NK-92 (cell line): ENCODE results near the gene CLDND1.

Source experiments
- DNase-seq: peaks from one replicate; lab custom pipeline; 2025; ENCODE audit not compliant: unreplicated experiment; lab: John Stamatoyannopoulos, UW

CLDND1 gene

DNA sequence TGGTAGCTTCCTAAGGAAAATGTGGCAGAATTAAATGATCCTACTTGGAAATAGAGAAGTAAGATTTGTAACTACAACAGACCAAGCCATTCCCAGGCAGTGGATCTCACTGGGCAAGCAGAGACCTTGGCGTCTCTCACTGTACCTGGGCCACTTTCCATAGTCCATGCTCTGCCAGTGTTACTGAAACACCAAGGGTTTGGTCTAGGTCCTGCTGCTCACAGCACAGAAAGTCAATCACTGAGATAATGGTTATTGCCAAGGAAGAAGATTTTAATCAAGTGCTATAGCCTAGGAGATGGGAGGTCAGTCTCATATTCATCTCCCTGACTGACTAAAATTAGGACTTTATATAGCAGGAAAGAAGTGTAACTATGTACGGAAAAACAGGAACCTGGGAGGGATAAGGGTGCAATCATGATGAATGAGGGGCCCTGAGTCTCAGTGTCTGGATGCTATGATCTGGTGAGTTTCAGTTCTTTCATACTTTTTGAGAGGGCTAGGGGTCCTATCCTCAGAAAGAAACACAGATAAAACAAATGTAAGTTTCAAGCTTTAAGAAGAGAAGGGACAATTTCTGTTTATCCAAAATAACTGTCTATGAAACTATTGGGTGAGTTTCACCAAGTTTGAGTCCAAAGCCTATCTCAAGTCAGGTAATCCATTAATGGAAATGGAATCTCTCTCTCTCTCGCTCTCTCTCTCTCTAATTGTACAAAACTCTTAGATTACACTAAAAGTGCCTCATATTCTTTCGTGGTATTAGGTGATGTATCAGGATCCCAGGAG is 29.7 kb upstream of the CLDND1 start:
- DNase-seq = no peak

- DNase-seq = no peak
Measured at GRCh38 chr3:98551754-98552153, 29.1 kb upstream of the CLDND1 start.

GRCh38 chr3:98551236-98551635 is 28.5 kb upstream of the CLDND1 start:
- no peak for DNase-seq

- DNase-seq = no peak
Measured at GRCh38 chr3:98550833-98551232, 28.1 kb upstream of the CLDND1 start.

DNA sequence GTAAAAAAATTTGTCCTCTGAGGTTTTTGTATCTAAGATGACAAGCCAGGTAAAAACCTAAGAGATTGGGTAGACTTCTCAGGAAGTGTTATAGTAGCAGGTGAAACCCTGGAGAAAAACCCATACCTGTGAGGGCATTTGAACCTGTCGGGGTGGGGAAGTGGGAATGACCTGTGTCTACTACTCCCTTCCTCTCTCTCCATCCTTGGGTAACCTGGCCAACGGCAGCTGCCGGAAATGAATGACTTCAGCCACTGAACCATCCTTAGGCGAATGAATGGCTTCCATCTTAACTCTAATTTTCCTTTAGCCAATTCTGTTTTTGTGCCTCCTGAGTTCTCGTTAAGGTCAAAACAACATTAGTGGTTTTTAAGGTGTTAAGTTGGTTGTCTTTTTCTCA is 25.8 kb upstream of the CLDND1 start:
- no peak for DNase-seq

- DNase-seq = no peak
Measured at GRCh38 chr3:98545940-98546339, 23.2 kb upstream of the CLDND1 start.

DNA sequence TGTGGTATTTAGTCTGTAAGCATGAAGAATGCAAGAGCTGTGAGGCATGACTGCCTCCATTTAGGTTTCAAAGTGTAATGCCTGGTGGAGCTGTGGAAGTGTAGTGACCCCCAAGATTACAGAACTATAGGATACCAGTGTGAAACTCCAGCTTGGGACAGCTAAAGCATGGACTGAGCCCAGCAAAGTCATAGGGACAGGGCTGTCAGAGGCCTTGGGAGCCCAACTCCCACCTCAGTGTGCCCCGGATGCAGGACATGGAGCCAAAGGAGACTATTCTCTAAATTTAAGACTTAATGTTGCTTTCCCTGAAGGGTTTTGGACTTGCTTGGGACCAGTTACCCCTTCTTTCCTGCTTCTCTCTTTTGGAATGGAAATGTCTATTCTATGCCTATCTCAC is 19.9 kb upstream of the CLDND1 start:
- no peak for DNase-seq

GRCh38 chr3:98541695-98542094 is 19.0 kb upstream of the CLDND1 start:
- no peak for DNase-seq

GRCh38 chr3:98540346-98540745 is 17.6 kb upstream of the CLDND1 start:
- no peak for DNase-seq

DNA sequence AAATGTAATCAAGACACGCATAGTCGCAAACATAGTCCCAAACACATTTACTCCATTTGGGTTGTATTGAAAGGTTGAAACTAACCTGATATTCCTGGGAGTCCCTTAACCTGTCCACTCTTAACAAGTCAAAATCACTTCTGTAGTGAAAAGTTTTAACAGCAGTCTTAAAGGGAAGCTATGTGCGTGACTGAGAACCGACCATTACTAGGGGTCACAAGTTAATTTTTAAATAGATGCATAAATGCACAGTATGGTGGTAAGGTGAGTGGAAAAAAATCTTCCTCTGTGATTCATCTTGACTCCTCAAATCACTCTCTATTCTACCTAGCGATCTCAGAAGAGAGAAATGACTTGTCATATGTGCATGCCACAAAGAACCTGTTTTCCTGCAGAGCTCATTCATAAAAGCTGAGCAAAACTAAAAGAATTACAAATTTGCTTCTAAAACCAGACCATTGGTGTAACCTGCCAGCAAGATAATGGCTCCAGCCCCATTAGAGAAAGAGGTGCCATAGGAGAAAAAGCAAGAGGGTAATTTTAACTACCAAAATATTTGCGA is 13.8 kb upstream of the CLDND1 start:
- no peak for DNase-seq

GRCh38 chr3:98534734-98535133 is 12.0 kb upstream of the CLDND1 start:
- DNase-seq = no peak

DNA sequence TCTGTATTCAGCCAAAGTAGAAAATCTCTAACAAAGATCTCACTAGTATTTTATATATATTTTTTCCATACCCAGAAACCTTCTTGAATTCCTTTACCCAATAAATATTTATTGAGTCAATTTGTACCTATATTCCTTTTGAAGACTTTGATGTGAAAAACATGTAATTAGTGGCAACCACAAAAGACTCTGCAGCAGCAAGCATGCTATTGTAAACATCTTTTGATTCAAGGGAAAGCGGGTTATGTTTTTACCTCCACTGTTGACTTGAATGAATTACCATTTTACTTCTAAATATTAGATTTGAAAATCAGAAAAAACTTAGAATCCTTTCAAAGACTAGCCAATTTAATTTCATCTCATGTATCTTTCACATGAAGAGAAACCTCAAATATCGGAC is 11.5 kb upstream of the CLDND1 start:
- no peak for DNase-seq

DNA sequence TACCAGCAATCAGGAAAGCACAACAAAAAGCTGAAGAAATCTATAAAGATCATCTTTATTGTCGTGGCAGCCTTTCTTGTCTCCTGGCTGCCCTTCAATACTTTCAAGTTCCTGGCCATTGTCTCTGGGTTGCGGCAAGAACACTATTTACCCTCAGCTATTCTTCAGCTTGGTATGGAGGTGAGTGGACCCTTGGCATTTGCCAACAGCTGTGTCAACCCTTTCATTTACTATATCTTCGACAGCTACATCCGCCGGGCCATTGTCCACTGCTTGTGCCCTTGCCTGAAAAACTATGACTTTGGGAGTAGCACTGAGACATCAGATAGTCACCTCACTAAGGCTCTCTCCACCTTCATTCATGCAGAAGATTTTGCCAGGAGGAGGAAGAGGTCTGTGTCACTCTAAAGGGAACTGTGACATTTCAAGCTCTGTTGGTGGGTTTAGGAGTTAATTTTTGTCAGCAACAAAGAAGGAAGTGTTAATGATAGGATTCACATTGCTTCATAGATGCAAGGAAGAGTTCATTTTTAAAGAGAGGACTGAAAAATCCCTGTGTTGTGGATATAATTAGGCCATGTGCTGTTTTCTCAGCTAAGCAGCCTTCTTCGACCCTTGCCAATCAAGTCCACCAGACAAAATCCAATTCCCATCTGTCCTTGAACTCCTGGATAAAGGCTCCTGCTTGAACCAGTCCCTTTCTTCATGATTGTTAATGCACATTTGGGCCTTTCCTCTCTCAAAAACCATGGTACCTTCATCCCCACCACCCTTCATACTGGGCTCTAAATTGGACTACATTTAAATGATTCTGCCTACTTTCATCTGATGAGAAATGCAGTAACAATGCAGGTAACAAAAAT is 10.2 kb upstream of the CLDND1 start:
- DNase-seq = no peak

DNA sequence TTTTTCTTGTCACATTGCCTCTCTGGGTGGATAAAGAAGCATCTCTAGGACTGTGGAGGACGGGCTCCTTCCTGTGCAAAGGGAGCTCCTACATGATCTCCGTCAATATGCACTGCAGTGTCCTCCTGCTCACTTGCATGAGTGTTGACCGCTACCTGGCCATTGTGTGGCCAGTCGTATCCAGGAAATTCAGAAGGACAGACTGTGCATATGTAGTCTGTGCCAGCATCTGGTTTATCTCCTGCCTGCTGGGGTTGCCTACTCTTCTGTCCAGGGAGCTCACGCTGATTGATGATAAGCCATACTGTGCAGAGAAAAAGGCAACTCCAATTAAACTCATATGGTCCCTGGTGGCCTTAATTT is 9.6 kb upstream of the CLDND1 start:
- no peak for DNase-seq

DNA sequence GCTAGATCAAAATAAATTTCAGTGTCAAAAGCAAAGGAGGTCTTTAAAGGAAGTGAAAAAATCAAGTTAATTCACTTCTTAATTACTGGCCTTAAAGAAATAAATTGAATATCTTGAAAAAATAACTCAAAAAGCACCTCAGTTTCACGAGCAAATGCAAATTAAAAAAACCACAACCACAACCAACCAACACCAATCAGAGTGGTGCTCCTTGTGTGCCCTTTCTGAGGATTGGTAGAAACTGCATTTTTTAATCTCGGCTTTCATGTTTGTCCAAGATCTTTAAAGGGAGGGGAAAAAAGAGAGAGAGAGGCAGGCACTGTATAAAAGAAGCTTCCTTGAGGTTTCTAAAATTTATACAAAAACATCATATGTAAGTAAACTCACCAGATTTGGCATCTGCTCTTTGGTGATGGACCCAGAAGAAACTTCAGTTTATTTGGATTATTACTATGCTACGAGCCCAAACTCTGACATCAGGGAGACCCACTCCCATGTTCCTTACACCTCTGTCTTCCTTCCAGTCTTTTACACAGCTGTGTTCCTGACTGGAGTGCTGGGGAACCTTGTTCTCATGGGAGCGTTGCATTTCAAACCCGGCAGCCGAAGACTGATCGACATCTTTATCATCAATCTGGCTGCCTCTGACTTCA is 9.0 kb upstream of the CLDND1 start, which contains the start of gene GPR15:
Gene GPR15, plus strand, starts transcription at position 357 of the 653 bp plus-strand sequence. Its CDS starts 56 bp downstream, at position 413.
- no peak for DNase-seq

- no peak for DNase-seq
Measured at GRCh38 chr3:98530676-98531075, 8.0 kb upstream of the CLDND1 start.

DNA sequence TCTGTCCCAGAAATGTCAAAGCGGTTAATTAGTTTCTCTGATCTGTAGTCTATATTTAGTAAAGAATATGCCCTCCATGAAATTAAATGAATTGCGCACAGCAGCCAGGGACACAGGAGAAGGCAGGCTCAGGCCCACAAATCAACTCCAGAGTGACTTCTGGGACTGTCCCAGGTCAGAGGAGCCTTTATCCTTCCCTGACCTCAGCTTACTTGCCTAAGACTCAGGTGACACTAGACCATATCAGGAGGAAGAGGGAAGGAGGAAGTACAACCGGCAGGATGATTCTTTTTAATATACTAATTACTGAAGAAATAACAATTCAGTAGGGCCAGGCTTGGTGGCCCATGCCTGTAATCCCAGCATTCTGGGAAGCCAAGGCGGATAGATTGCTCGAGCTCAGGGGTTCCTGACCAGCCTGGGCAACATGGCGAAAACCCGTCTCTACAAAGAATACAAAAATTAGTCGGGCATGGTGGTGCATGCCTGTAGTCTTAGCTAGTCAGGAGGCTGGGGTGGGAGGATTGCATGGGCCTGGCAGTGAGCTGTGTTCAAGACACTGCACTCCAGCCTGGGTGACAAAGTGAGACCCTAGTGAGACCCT is 7.3 kb upstream of the CLDND1 start:
- no peak for DNase-seq

GRCh38 chr3:98528474-98529346 is 6.0 kb upstream of the CLDND1 start:
- no peak for DNase-seq

- no peak for DNase-seq
Measured at GRCh38 chr3:98525494-98525893, 2.8 kb upstream of the CLDND1 start.

- DNase-seq = no peak
Measured at GRCh38 chr3:98521897-98522543, 682 bp downstream of the CLDND1 start.
